ENCODE measurements around the gene DCST1. TPM values are rescaled to one million over a fixed set of nuclear protein-coding genes. Genes with fewer than 3 reads are reported as not detected.

The DCST1 gene
- total and polyA plus RNA-seq, 2 of the 13 experiments (the other 11 are each of a cell fraction or from before 2014, with no cell fraction given), result 0.04 TPM; not detected in 1

DNA sequence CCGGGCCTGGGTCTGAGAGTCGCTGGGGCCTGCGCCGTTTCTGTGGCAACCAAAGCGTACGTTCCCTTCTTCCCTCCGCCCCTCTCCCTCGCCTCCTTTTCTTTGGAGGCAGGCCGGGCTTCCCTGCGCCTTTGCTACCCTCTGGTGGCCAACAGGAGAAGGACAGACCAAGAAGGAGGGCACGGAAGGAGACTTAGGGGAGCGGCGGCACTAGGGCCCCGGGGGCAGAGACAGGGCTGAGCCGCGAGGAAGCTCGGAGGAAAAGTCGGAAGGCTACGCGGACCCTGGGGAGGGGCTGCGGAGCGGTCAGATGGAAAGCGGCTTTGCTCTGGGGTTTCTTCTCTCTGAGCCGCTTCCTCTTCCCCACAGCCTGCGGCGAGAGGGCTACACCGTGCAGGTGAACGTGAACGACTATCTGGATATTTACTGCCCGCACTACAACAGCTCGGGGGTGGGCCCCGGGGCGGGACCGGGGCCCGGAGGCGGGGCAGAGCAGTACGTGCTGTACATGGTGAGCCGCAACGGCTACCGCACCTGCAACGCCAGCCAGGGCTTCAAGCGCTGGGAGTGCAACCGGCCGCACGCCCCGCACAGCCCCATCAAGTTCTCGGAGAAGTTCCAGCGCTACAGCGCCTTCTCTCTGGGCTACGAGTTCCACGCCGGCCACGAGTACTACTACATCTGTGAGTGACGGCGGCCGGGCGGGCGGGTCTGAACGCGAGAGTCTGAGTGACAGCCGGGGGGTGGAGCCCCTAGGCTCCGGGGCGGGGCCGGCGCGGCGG lies 51.3 kb downstream of the DCST1 start (continued):
- TF ChIP-seq, protein P1, sequence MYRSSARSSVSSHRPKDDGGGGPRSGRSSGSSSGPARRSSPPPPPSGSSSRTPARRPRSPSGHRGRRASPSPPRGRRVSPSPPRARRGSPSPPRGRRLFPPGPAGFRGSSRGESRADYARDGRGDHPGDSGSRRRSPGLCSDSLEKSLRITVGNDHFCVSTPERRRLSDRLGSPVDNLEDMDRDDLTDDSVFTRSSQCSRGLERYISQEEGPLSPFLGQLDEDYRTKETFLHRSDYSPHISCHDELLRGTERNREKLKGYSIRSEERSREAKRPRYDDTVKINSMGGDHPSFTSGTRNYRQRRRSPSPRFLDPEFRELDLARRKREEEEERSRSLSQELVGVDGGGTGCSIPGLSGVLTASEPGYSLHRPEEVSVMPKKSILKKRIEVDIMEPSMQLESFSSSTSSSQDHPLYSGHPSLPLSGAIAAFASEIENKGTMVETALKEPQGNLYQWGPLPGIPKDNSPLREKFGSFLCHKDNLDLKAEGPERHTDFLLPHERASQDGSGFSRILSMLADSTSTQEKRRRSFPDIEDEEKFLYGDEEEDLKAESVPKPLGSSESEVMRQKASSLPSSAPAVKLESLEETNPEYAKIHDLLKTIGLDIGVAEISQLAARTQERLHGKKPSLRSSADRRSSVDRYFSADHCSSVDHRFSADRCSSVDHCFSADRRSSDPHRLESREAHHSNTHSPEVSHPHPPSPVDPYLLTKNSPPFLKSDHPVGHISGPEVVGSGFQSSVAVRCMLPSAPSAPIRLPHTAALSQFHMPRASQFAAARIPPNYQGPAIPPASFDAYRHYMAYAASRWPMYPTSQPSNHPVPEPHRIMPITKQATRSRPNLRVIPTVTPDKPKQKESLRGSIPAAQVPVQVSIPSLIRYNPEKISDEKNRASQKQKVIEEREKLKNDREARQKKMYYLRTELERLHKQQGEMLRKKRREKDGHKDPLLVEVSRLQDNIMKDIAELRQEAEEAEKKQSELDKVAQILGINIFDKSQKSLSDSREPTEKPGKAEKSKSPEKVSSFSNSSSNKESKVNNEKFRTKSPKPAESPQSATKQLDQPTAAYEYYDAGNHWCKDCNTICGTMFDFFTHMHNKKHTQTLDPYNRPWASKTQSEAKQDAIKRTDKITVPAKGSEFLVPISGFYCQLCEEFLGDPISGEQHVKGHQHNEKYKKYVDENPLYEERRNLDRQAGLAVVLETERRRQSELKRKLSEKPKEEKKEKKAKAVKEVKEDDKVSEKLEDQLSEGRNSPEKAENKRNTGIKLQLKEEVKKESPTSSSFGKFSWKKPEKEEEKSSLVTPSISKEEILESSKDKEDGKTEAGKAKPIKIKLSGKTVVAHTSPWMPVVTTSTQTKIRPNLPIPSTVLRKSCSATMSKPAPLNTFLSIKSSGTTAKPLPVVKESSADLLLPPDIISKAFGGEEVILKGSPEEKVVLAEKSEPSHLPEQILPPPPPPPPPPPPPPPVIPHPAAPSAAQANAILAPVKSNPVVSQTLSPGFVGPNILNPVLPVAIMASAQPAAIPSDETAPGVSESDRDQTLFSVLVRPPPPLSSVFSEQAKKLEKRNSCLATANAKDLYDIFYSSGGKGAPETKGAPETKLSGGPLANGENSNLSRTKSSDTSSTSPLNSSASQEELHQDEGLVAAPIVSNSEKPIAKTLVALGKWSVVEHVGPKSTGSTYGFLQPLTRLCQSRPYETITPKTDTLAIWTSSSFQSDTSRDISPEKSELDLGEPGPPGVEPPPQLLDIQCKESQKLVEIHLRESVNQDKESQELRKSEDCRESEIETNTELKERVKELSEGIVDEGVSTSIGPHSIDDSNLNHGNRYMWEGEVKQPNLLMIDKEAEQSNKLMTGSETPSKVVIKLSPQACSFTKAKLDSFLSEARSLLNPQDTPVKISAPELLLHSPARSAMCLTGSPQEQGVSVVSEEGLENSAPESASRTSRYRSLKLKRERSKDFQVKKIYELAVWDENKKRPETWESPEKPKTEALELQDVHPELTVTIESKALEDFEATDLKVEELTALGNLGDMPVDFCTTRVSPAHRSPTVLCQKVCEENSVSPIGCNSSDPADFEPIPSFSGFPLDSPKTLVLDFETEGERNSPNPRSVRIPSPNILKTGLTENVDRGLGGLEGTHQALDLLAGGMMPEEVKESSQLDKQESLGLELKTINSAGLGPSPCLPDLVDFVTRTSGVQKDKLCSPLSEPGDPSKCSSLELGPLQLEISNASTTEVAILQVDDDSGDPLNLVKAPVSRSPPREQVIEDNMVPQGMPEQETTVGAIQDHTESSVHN (CRISPR knock-in tag; IDR thresholded peaks at IDR 0.05), result peak; percentile 76; the same call in 1 of the 2 replicates
- TF ChIP-seq, protein P2, sequence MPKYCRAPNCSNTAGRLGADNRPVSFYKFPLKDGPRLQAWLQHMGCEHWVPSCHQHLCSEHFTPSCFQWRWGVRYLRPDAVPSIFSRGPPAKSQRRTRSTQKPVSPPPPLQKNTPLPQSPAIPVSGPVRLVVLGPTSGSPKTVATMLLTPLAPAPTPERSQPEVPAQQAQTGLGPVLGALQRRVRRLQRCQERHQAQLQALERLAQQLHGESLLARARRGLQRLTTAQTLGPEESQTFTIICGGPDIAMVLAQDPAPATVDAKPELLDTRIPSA (CRISPR knock-in tag; IDR thresholded peaks at IDR 0.05; ENCODE audit: borderline replicate concordance), result peak; percentile 5; the same call in 1 of the 2 replicates
- TF ChIP-seq SP1 (IDR thresholded peaks at IDR 0.05) (no peak), SP1 (CRISPR knock-in tag; IDR thresholded peaks at IDR 0.05) (peak; percentile 53; the same call in 1 of the 2 replicates), ZNF780A (CRISPR knock-in tag; IDR thresholded peaks at IDR 0.05) (no peak), TBL1XR1 (IDR thresholded peaks at IDR 0.05; ENCODE audit: borderline replicate concordance, low read length, partially characterized antibody) (no peak), POLR2A (IDR thresholded peaks at IDR 0.05; ENCODE audit: insufficient read depth in 1 of 2, low read depth in 2 of 2, low read length in 2 of 2) (no peak), ZNF746 (CRISPR knock-in tag; IDR thresholded peaks at IDR 0.05) (peak; percentile 27)
- TF ChIP-seq, protein P3, sequence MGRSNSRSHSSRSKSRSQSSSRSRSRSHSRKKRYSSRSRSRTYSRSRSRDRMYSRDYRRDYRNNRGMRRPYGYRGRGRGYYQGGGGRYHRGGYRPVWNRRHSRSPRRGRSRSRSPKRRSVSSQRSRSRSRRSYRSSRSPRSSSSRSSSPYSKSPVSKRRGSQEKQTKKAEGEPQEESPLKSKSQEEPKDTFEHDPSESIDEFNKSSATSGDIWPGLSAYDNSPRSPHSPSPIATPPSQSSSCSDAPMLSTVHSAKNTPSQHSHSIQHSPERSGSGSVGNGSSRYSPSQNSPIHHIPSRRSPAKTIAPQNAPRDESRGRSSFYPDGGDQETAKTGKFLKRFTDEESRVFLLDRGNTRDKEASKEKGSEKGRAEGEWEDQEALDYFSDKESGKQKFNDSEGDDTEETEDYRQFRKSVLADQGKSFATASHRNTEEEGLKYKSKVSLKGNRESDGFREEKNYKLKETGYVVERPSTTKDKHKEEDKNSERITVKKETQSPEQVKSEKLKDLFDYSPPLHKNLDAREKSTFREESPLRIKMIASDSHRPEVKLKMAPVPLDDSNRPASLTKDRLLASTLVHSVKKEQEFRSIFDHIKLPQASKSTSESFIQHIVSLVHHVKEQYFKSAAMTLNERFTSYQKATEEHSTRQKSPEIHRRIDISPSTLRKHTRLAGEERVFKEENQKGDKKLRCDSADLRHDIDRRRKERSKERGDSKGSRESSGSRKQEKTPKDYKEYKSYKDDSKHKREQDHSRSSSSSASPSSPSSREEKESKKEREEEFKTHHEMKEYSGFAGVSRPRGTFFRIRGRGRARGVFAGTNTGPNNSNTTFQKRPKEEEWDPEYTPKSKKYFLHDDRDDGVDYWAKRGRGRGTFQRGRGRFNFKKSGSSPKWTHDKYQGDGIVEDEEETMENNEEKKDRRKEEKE (IDR thresholded peaks at IDR 0.05), result no peak
- TF ChIP-seq, protein P4, sequence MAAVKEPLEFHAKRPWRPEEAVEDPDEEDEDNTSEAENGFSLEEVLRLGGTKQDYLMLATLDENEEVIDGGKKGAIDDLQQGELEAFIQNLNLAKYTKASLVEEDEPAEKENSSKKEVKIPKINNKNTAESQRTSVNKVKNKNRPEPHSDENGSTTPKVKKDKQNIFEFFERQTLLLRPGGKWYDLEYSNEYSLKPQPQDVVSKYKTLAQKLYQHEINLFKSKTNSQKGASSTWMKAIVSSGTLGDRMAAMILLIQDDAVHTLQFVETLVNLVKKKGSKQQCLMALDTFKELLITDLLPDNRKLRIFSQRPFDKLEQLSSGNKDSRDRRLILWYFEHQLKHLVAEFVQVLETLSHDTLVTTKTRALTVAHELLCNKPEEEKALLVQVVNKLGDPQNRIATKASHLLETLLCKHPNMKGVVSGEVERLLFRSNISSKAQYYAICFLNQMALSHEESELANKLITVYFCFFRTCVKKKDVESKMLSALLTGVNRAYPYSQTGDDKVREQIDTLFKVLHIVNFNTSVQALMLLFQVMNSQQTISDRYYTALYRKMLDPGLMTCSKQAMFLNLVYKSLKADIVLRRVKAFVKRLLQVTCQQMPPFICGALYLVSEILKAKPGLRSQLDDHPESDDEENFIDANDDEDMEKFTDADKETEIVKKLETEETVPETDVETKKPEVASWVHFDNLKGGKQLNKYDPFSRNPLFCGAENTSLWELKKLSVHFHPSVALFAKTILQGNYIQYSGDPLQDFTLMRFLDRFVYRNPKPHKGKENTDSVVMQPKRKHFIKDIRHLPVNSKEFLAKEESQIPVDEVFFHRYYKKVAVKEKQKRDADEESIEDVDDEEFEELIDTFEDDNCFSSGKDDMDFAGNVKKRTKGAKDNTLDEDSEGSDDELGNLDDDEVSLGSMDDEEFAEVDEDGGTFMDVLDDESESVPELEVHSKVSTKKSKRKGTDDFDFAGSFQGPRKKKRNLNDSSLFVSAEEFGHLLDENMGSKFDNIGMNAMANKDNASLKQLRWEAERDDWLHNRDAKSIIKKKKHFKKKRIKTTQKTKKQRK (IDR thresholded peaks at IDR 0.05; ENCODE audit: low read length), result no peak
- TF ChIP-seq, protein P5, sequence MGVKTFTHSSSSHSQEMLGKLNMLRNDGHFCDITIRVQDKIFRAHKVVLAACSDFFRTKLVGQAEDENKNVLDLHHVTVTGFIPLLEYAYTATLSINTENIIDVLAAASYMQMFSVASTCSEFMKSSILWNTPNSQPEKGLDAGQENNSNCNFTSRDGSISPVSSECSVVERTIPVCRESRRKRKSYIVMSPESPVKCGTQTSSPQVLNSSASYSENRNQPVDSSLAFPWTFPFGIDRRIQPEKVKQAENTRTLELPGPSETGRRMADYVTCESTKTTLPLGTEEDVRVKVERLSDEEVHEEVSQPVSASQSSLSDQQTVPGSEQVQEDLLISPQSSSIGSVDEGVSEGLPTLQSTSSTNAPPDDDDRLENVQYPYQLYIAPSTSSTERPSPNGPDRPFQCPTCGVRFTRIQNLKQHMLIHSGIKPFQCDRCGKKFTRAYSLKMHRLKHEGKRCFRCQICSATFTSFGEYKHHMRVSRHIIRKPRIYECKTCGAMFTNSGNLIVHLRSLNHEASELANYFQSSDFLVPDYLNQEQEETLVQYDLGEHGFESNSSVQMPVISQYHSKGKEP (CRISPR knock-in tag; IDR thresholded peaks at IDR 0.05), result no peak
